Stimulated activated CD8-positive, alpha-beta memory T cell treated with anti-CD3 and anti-CD28 coated beads, Interleukin-7, amount 100 ng/mL, for 48 hours (primary cell): ENCODE results near the gene PRRC2B.
A peak's percentile ranks its signal among the peaks of the same experiment; 100 is the strongest.
"Not testable (repeated sequence)": the region's sequence is repeated elsewhere in the genome, so short reads cannot be mapped to it uniquely, and the experiment has no call there.

ENCODE experiments used
- DNase-seq, 2 donors: peaks; one replicate each; pipeline ENCODE4 v3.0.0-alpha.2; 2020; ENCODE audit warnings: low read depth in 1 of 2; ENCODE audit errors: extremely low read depth in 1 of 2

The PRRC2B gene

GRCh38 chr9:131467214-131467935 is 73.5 kb downstream of the PRRC2B start:
- DNase-seq: no peak

GRCh38 chr9:131468031-131468430 is 74.1 kb downstream of the PRRC2B start:
- DNase-seq: no peak

GRCh38 chr9:131469356-131469755 is 75.5 kb downstream of the PRRC2B start:
- no peak for DNase-seq

- DNase-seq: no peak
These were observed 76.1 kb downstream of the PRRC2B start for GRCh38 chr9:131469951-131470350.

- DNase-seq: no peak
These were observed 76.7 kb downstream of the PRRC2B start for GRCh38 chr9:131470581-131470991.

- DNase-seq: not testable (repeated sequence)
These were observed 78.2 kb downstream of the PRRC2B start for GRCh38 chr9:131472085-131472484.

- no peak for DNase-seq
These were observed 79.5 kb downstream of the PRRC2B start for GRCh38 chr9:131473198-131473885.

- DNase-seq: no peak
These were observed 80.0 kb downstream of the PRRC2B start for GRCh38 chr9:131473891-131474290.

GRCh38 chr9:131474711-131475110 is 80.8 kb downstream of the PRRC2B start:
- DNase-seq: no peak

- no peak for DNase-seq
These were observed 81.4 kb downstream of the PRRC2B start for GRCh38 chr9:131475111-131475955.

GRCh38 chr9:131475956-131476776 is 82.3 kb downstream of the PRRC2B start:
- DNase-seq: no peak

- DNase-seq: no peak
These were observed 83.0 kb downstream of the PRRC2B start for GRCh38 chr9:131476777-131477345.

- DNase-seq: no peak
These were observed 83.5 kb downstream of the PRRC2B start for GRCh38 chr9:131477367-131477766.

- DNase-seq: no peak
These were observed 84.0 kb downstream of the PRRC2B start for GRCh38 chr9:131477816-131478419.

- peak in 1 of 2 donors; percentile 38 for DNase-seq
These were observed 84.6 kb downstream of the PRRC2B start for GRCh38 chr9:131478421-131478868.

- DNase-seq: no peak
These were observed 85.0 kb downstream of the PRRC2B start for GRCh38 chr9:131478911-131479310.

GRCh38 chr9:131480258-131480657 is 86.4 kb downstream of the PRRC2B start:
- no peak for DNase-seq

GRCh38 chr9:131481441-131482342 is 87.8 kb downstream of the PRRC2B start:
- DNase-seq: no peak
